ENCODE data around the gene ZNF500.

Gene ZNF500

DNA sequence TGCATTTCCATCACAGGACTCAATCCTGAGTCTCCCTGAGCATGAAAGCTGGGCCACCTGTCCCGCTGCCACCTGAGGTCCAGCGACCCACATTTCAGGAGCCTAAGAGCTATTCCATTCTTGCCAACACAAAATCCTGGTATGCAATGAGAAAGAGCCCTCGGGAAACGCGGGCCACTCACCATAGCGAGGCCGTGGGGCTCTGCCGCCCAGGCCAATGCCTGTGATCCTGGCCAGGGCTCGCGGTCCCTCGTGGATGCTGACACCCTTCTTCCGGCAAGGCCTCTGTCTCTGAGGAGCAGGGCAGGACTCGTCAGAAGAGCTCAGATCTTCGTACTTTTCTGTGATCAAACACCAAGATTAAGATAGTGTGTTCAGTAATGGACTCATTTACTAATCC, 62.0 kb downstream of the ZNF500 start:
- no peak for DNase-seq (ENCODE audit: low read depth in 2 of 2)

- no peak for DNase-seq (ENCODE audit: low read depth in 2 of 2)
Measured at GRCh38 chr16:4704491-4704890, 62.5 kb downstream of the ZNF500 start.

DNA sequence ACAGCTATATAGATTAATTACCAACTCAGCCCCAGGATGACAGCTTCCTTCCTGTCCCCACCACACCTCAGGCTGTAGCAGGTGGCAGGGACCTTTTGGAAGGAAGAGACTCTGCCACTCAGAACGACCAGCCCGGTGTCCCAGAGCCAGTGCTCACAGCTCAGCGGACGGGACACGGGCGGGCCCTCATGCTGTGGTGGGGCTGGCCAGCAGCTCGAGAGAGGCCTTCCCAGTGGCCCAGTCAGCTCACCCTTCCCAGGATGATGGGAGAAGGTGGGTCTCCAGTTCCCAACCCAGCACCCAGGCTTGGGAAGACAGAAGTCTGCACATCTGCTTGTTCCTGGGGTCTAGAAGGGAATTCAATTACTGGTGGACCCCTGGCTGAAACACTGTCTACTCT, 63.1 kb downstream of the ZNF500 start:
- DNase-seq (ENCODE audit: low read depth in 2 of 2), result no peak

- no peak for DNase-seq (ENCODE audit: low read depth in 2 of 2)
Measured at GRCh38 chr16:4702466-4702808, 64.5 kb downstream of the ZNF500 start.

DNA sequence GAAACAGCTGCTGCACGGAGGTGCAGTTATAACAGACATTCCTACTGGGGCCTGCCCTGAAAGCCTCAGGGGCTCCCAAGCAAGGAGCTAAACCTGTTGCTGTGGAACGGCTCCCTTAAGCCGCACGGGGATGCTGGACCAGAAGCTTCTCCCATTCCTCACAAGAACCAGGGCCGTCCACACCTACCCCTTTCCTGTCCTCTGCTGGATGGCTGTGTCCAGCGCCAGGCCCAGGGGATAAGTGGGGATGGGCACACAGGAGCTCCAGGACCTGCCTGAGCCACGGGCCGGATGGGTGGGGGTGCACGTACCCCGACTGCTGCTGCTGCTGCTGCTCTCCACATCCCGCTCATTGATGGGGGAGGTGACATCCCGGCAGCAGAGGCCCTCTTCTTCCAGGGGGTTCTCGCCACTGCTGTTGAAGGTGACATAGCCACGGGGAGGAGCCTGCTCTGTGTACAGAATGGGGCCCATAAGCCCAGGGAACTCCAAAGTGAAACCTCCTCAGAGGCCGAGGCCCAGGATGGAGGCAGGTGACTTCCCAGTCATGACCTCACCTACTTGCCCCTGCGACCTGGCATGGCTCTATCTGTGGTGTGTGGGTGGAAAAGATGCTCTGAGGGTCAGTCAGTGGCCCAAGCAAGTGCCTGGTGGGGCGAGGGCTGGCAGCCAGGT, 65.0 kb downstream of the ZNF500 start:
- no peak for DNase-seq (ENCODE audit: low read depth in 2 of 2)

- no peak for DNase-seq (ENCODE audit: low read depth in 2 of 2)
Measured at GRCh38 chr16:4700997-4701743, 65.8 kb downstream of the ZNF500 start.

DNA sequence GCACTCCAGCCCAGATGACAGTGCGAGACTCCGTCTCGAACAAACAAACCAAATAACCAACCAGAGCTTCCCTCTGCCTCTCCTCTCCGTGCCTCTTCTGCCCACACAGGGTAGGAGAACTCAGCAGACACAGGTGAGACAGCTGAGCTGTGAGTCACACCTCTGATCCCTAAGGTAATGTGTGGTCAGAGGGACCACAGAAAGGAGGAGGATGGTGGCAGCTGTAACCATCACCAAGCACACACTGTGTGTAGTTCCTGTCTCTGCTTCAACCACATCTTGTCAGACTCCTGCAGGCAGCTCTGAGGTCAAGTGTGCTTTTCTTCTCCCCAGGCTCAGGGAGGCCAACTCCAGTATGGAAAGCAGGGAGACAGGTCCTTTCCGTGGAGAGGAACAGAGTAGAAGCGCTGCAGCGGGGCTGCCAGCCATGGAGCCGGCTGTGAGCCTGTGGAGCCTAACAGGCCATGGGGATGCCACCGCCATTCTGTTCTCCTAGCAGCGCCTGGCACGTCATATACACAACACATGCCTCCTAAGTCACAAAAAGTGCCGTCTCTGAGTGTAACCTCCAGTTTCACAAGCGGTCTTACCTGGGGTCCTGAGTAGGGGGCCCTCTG, 66.5 kb downstream of the ZNF500 start:
- no peak for DNase-seq (ENCODE audit: low read depth in 2 of 2)

DNA sequence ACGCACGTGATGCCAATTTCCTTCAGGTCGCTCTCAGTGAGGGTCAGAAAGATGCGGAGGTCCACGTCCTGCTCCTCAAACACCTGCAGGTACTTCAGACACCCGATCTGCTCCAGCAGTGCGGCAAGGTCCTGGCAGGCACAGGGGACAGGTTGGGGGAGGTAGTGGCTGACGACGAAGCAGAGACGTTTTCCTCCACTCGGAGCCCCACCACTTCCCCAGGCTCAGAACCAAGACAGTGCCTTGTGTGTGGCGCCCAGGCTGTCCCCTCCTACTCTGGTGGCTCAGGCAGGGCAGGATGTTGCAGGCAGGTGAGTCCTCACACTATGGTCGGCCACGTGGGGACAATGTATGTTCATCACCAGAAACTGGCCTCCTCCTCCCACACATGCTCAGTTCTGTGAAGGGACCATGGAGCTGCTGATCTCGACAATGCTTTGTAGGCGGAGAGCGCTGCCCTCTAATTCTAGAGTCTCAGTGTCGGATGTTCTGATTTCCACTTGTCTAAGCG, 67.9 kb downstream of the ZNF500 start:
- no peak for DNase-seq (ENCODE audit: low read depth in 2 of 2)

GRCh38 chr16:4698321-4699045, 68.5 kb downstream of the ZNF500 start:
- no peak for DNase-seq (ENCODE audit: low read depth in 2 of 2)
